Gastroesophageal sphincter (tissue), 4 donors: ENCODE results near the gene STX4. TPM values are rescaled to one million over a fixed set of nuclear protein-coding genes. Genes with fewer than 3 reads are reported as not detected.

Experiments
- ATAC-seq: fragments of 150-250 bp; one replicate; pipeline ENCODE4 v1.9.1; 2016; ENCODE audit warnings: mild to moderate bottlenecking, moderate library complexity
- H3K27ac ChIP-seq, 4 donors: fragments of 200-600 bp; sonication (generic) in 3 of 4; 1 replicate in 3 of 4; 2 replicates in 1 of 4; pipeline ENCODE4 v1.5.1; 2016 to 2019
- H3K27me3 ChIP-seq: fragments of 200-600 bp; sonication (generic); one replicate; pipeline ENCODE4 v1.5.1; 2019
- H3K36me3 ChIP-seq, 2 donors: fragments of 200-600 bp; sonication (generic); one replicate each; pipeline ENCODE4 v1.5.1; 2019; ENCODE audit warnings: control low read depth in 1 of 2
- H3K4me1 ChIP-seq, 3 donors: fragments of 200-600 bp; sonication (generic); 1 replicate in 2 of 3; 2 replicates in 1 of 3; pipeline ENCODE4 v1.5.1; 2016 to 2019; ENCODE audit warnings: control low read depth in 2 of 3
- H3K4me3 ChIP-seq, 2 donors: fragments of 200-600 bp; sonication (generic); one replicate each; pipeline ENCODE4 v1.5.1; 2019; ENCODE audit warnings: mild to moderate bottlenecking in 1 of 2, moderate library complexity in 1 of 2
- H3K9me3 ChIP-seq, 3 donors: fragments of 200-600 bp; sonication (generic); one replicate each; pipeline ENCODE4 v1.5.1; 2017 to 2019; ENCODE audit warnings: control low read depth in 2 of 3
- CTCF ChIP-seq, 4 experiments: fragments of 200-600 bp in 2 of 4; fragments of 450-650 bp in 2 of 4; sonication (generic) in 1 of 4; IDR thresholded peaks; one replicate each; pipeline ENCODE4 v1.5.1; 2017 to 2019; ENCODE audit warnings: antibody characterized with exemption in 4 of 4, mild to moderate bottlenecking in 2 of 4, moderate library complexity in 2 of 4
- EP300 ChIP-seq: sonication (generic); formaldehyde crosslinking; IDR thresholded peaks from one replicate; pipeline ENCODE4 v1.6.1; 2017; ENCODE audit warnings: antibody characterized with exemption, mild to moderate bottlenecking
- POLR2A ChIP-seq, 2 donors: fragments of 450-650 bp; IDR thresholded peaks; one replicate each; pipeline ENCODE4 v1.6.1; 2017; ENCODE audit warnings: antibody characterized with exemption in 2 of 2, mild to moderate bottlenecking in 2 of 2, moderate library complexity in 1 of 2
- POLR2AphosphoS5 ChIP-seq: sonication (generic); formaldehyde crosslinking; IDR thresholded peaks from one replicate; pipeline ENCODE4 v1.6.1; 2017; ENCODE audit warnings: antibody characterized with exemption
- WGBS, 2 donors: methylation state at CpG; one replicate each; pipeline ENCODE4 v1.1.5; 2018; ENCODE audit warnings: low coverage in 1 of 2; 5-methylcytosine and 5-hydroxymethylcytosine counted together
- total RNA-seq, 4 donors: library from RNA; depleted of rRNA; stranded (reverse); fragments of >200 nt; gene quantifications; one replicate each; pipeline ENCODE4 v1.1.0, GENCODE V29; 2016

The STX4 gene
- total RNA-seq, 4 donors from 2014 or later, result 32.2 to 40.6 (median 37.2) TPM

DNA sequence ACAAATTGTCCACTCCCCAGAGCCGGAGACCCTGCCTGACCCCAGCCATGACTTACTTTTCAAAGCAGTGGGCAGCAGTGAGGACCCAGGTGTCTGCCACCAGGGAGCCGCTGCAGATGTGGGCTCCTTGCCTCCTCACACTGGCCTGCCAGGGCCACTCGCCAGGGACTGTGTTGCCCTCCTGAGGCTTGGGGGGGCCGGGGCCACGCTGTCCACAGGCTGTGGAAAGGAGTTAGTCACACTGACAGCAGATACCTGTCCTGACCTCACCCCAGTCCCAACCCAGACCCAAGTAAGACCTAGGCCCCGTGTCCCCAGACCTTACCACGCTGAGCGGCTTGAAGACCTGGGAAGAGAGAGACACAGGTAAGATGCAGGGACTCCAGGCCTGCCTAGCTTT is 54.1 kb downstream of the STX4 start:
- Histone ChIP-seq H3K4me1 (peaks cover 0 to 10% (median 2%) of the 10 kb centered on the region in 3 donors), H3K4me3 (no peak overlapping the region), H3K36me3 (peaks cover 0 to 95% of the 10 kb centered on the region in 2 donors), H3K27ac (no peak overlapping the region), H3K27me3 (no peaks in the 10 kb centered on the region), H3K9me3 (no peaks in the 10 kb centered on the region)
- TF ChIP-seq EP300 (no peak), POLR2A (IDR thresholded peaks at IDR 0.05) (no peak), CTCF (IDR thresholded peaks at IDR 0.05) (no peak), POLR2AphosphoS5 (no peak)
- 80% methylated on average over 2 of the region's 8 CpGs; no CpG with 5 or more reads in 1 of the 2 donors for WGBS, 2 donors
- ATAC-seq, result no peak

- H3K27ac ChIP-seq, result no peak overlapping the region
- TF ChIP-seq EP300 (no peak), POLR2AphosphoS5 (no peak), POLR2A (IDR thresholded peaks at IDR 0.05) (no peak), CTCF (IDR thresholded peaks at IDR 0.05) (no peak)
- peaks cover 0 to 92% of the 10 kb centered on the region in 2 donors for H3K36me3 ChIP-seq
- no peaks in the 10 kb centered on the region for H3K9me3 ChIP-seq
- H3K27me3 ChIP-seq, result no peaks in the 10 kb centered on the region
- no peak for ATAC-seq
- H3K4me1 ChIP-seq, result peaks cover 0 to 10% (median 1%) of the 10 kb centered on the region in 3 donors
- WGBS, 2 donors, result 58% methylated on average over 2 of the region's 5 CpGs; no CpG with 5 or more reads in 1 of the 2 donors
- no peak overlapping the region for H3K4me3 ChIP-seq
Observed at GRCh38 chr16:31087971-31088370, 54.6 kb downstream of the STX4 start.

DNA sequence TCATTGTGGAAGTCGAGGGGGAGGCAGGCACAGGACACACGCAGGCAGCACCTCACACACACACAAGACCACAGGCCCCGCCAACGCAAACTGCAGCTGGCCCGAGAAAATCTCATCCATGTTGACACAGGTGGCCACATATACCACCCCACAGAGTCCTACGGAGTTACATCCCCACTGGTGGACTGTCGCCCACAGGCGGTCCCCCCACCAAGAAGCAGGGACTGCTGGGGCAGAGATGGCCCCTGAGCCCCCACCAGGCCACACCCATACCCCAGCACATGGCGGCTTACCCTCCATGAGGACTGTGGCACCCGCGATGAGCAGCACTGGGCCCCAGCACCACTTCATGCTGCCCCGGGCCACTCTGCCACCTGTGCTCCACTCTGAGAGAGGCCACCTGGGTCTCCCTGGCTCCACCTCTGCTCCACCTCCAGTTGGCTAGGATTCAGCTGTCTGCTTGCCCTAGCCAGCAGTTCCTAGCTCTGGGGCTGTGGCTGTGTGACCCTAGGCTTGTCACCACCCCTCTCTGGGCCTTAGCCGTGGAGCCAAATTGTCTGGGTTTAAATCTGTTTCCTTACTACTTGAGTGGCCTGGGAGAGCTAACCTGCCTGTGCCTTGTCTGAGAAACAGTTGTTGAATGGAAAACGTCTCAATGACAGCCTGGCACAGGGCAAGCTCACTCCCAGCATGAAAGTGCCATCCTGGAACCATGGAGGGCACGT is 55.3 kb downstream of the STX4 start, which contains the start of gene PRSS53:
Gene PRSS53, minus strand, starts transcription at position 485 of the 725 bp plus-strand sequence. Its CDS starts 134 bp downstream, at position 351.
- Histone ChIP-seq H3K27me3 (no peaks in the 10 kb centered on the region), H3K4me1 (peaks cover 0 to 14% (median 6%) of the 10 kb centered on the region in 3 donors), H3K36me3 (peaks cover 0 to 85% of the 10 kb centered on the region in 2 donors), H3K4me3 (no peak within 1 kb of the TSS), H3K9me3 (no peaks in the 10 kb centered on the region), H3K27ac (no peak within 1 kb of the TSS)
- 62 to 83% methylated on average over 5 to 8 of the region's 15 CpGs for WGBS, 2 donors
- TF ChIP-seq POLR2AphosphoS5, result no peak
- no peak for TF ChIP-seq POLR2A (IDR thresholded peaks at IDR 0.05)
- no peak for TF ChIP-seq CTCF (IDR thresholded peaks at IDR 0.05)
- TF ChIP-seq EP300, result no peak
- ATAC-seq, result no peak

- TF ChIP-seq CTCF (IDR thresholded peaks at IDR 0.05) (no peak), POLR2AphosphoS5 (no peak), EP300 (no peak), POLR2A (IDR thresholded peaks at IDR 0.05) (no peak)
- Histone ChIP-seq H3K4me3 (no peak overlapping the region), H3K9me3 (no peaks in the 10 kb centered on the region), H3K27ac (no peak overlapping the region), H3K4me1 (peaks cover 0 to 18% (median 6%) of the 10 kb centered on the region in 3 donors), H3K36me3 (peaks cover 0 to 80% of the 10 kb centered on the region in 2 donors), H3K27me3 (no peaks in the 10 kb centered on the region)
- no peak for ATAC-seq
- WGBS, 2 donors, result 100% methylated on average over 4 of the region's 8 CpGs; no CpG with 5 or more reads in 1 of the 2 donors
Observed at GRCh38 chr16:31089199-31089598, 55.8 kb downstream of the STX4 start.

Other genes with a start within 250 kb of the STX4 start
- 10 to 100 TPM; 12.3 to 16.5 (median 14.5) TPM for gene ZNF629, start 246.4 kb upstream of the STX4 start, total RNA-seq
- gene BCL7C, start 139.5 kb upstream of the STX4 start, total RNA-seq, result 10 to 100 TPM; 39.2 to 48.7 (median 42.0) TPM
- 10 to 100 TPM in 1 of 4 donors, 1 to 10 TPM in 3; 5.1 to 14.6 (median 6.2) TPM for gene CTF1, start 136.9 kb upstream of the STX4 start, total RNA-seq
- gene FBXL19, start 110.0 kb upstream of the STX4 start, total RNA-seq, result 10 to 100 TPM in 3 of 4 donors, 1 to 10 TPM in 1; 10.0 to 23.5 (median 11.9) TPM
- 10 to 100 TPM; 23.7 to 51.5 (median 40.0) TPM for gene ORAI3, start 84.5 kb upstream of the STX4 start, total RNA-seq
- gene SETD1A, start 75.8 kb upstream of the STX4 start, total RNA-seq, result 10 to 100 TPM in 2 of 4 donors, 1 to 10 TPM in 2; 5.5 to 12.9 (median 10.1) TPM
- gene HSD3B7, start 48.4 kb upstream of the STX4 start, total RNA-seq, result 10 to 100 TPM; 10.1 to 26.2 (median 16.0) TPM
- 1 to 10 TPM in 2 of 4 donors, under 1 TPM in 1, not detected in 1; 0.54 to 3.3 (median 1.9) TPM for gene STX1B, start 22.9 kb upstream of the STX4 start, total RNA-seq
- 10 to 100 TPM in 3 of 4 donors, 1 to 10 TPM in 1; 8.6 to 22.5 (median 12.6) TPM for gene ZNF668, start 40.7 kb downstream of the STX4 start, total RNA-seq
- 10 to 100 TPM; 10.9 to 16.9 (median 13.6) TPM for gene ZNF646, start 40.9 kb downstream of the STX4 start, total RNA-seq
- 1 to 10 TPM in 3 of 4 donors, under 1 TPM in 1; 0.25 to 4.4 (median 2.6) TPM for gene PRSS53, start 55.4 kb downstream of the STX4 start, total RNA-seq
- gene VKORC1, start 61.2 kb downstream of the STX4 start, total RNA-seq, result 100 to 1,000 TPM in 3 of 4 donors, 10 to 100 TPM in 1; 93.6 to 119 (median 107) TPM
- gene BCKDK, start 74.8 kb downstream of the STX4 start, total RNA-seq, result 10 to 100 TPM; 26.5 to 70.2 (median 39.8) TPM
- 10 to 100 TPM; 65.6 to 81.4 (median 72.3) TPM for gene KAT8, start 84.1 kb downstream of the STX4 start, total RNA-seq
- 1 to 10 TPM in 1 of 4 donors, not detected in 3; 4.1 TPM for gene PRSS8, start 102.2 kb downstream of the STX4 start, total RNA-seq
- 10 to 100 TPM in 1 of 4 donors, 1 to 10 TPM in 2, under 1 TPM in 1; 0.17 to 15.3 (median 3.7) TPM for gene PRSS36, start 116.5 kb downstream of the STX4 start, total RNA-seq
- gene FUS, start 146.6 kb downstream of the STX4 start, total RNA-seq, result 10 to 100 TPM; 12.5 to 69.9 (median 40.0) TPM
- gene PYCARD, start 169.2 kb downstream of the STX4 start, total RNA-seq, result 10 to 100 TPM in 2 of 4 donors, 1 to 10 TPM in 2; 3.9 to 21.8 (median 11.3) TPM
- gene TRIM72, start 180.6 kb downstream of the STX4 start, total RNA-seq, result under 1 TPM in 2 of 4 donors, not detected in 2; under 0.01 to 0.08 TPM
- under 1 TPM in 1 of 4 donors, not detected in 3; 0.93 TPM for gene PYDC1, start 183.6 kb downstream of the STX4 start, total RNA-seq
- gene ITGAM, start 226.4 kb downstream of the STX4 start, total RNA-seq, result 10 to 100 TPM in 2 of 4 donors, 1 to 10 TPM in 2; 5.4 to 21.4 (median 12.7) TPM